Measurements from ENCODE around the gene CNN2.

The CNN2 gene

DNA sequence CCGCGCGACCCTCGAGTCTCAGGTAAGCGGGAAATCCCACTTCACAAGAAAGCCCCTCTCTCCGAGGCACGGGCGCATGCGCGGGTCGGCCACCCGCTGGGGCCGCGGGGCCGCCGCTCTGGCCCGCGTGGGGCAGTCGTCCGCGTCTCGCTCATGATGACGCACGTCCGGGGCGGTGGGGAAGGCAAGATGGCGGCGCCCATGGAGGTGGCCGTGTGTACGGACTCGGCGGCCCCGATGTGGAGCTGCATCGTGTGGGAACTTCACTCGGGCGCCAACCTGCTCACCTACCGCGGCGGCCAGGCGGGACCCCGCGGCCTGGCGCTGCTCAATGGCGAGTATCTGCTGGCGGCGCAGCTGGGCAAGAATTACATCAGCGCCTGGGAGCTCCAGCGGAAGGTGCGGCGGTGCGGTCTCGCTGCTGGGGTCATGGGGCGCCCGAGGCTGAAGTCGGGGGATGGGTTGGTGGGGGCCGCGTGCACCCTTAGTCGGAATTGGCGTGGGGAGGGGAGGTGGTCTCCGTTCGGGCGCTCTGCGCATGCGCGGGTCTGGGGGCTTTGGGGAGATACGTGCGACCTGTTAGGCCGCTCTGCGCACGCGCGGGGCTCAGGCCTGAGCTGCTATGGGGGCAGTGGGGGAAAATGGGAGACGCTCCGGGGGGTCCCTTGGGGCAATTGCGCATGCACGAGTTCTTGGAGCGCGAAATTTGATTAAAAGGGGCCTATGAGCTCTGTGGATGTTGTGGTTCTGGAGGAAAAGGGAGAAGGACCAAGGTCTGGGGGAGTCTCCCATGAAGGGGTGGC, 42.0 kb upstream of the CNN2 start, which contains the start of gene WDR18:
Gene WDR18 (plus strand): TSS at position 181 of the 803 bp plus-strand sequence. CDS start 9 bp downstream, at position 190.
- in situ Hi-C loops (cut with HindIII; ENCODE audit: low sequenced_read_pairs): no loop called here
- DNase-seq (ENCODE audit: low read depth, low spot score): peak; percentile 83
- TF ChIP-seq, protein P1, sequence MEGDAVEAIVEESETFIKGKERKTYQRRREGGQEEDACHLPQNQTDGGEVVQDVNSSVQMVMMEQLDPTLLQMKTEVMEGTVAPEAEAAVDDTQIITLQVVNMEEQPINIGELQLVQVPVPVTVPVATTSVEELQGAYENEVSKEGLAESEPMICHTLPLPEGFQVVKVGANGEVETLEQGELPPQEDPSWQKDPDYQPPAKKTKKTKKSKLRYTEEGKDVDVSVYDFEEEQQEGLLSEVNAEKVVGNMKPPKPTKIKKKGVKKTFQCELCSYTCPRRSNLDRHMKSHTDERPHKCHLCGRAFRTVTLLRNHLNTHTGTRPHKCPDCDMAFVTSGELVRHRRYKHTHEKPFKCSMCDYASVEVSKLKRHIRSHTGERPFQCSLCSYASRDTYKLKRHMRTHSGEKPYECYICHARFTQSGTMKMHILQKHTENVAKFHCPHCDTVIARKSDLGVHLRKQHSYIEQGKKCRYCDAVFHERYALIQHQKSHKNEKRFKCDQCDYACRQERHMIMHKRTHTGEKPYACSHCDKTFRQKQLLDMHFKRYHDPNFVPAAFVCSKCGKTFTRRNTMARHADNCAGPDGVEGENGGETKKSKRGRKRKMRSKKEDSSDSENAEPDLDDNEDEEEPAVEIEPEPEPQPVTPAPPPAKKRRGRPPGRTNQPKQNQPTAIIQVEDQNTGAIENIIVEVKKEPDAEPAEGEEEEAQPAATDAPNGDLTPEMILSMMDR (IDR thresholded peaks at IDR 0.05; ENCODE audit: low read depth, low read length): no peak
- peak within 1 kb of the TSS; percentile 99 for H3K4me3 ChIP-seq (ENCODE audit: low read depth, low read length)

DNA sequence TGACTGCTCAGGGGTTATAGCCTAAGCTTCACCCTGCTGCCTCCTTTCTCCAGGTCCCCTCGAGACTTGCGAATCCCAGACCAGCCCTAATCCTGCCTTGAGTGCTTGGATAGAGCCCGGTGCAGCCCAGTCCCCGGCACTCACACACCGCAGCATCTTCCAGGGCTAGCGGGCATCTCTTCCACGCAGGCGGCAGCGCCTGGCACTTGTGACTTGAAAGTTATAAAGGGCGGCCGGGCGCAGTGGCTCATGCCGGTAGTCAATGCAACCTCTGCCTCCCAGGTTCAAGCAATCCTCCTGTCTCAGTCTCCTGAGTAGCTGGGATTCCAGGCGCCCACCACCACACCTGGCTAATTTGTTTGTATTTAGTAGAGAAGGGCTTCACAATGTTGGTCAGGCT, 40.3 kb upstream of the CNN2 start:
- DNase-seq (ENCODE audit: low read depth, low spot score): no peak
- in situ Hi-C loops (cut with HindIII; ENCODE audit: low sequenced_read_pairs): no loop called here
- TF ChIP-seq, protein P1 (IDR thresholded peaks at IDR 0.05; ENCODE audit: low read depth, low read length): no peak
- no peak overlapping the region for H3K4me3 ChIP-seq (ENCODE audit: low read depth, low read length)

DNA sequence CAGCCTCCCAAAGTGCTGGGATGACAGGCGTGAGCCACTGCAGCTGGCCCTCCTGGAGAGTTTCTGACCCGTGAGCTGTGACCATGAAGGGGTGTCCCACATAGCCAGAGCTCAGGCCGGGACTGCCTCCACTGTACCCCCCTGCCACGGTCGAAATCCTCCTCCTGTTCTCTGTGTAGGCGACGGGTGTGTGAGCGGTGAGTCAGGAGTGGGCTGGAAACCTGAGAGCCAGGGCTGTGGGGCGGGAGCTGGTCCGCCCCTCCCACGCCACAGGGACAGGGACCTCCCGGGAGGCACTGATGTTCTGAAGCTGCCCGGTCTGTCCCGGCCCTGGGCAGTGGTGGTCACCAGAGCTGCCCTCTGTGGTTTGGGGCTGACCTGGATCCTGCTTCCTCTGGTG, 38.3 kb upstream of the CNN2 start:
- TF ChIP-seq, protein P1 (IDR thresholded peaks at IDR 0.05; ENCODE audit: low read depth, low read length): no peak
- in situ Hi-C loops (cut with HindIII; ENCODE audit: low sequenced_read_pairs): no loop called here
- no peak overlapping the region for H3K4me3 ChIP-seq (ENCODE audit: low read depth, low read length)
- no peak for DNase-seq (ENCODE audit: low read depth, low spot score)

DNA sequence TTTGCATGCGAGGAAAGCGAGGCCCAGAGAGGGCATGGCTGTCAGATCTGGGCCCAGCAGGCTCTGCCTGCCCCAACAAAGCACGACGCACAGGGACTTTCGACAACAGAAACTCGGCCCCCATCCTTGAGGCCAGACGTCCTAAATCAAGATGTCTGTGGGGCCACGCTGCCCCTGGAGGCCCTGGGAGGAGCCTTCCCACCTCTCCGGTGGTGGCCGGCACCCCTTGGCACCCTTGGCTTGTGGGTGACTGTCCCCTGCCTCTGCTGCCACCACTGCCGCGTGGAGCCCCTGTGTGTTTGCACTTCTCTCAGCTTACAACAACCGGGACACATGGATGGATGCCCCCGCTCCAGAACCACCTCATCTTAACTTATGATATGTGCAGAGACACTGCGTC, 37.9 kb upstream of the CNN2 start:
- no peak for DNase-seq (ENCODE audit: low read depth, low spot score)
- in situ Hi-C loops (cut with HindIII; ENCODE audit: low sequenced_read_pairs): no loop called here
- TF ChIP-seq, protein P1 (IDR thresholded peaks at IDR 0.05; ENCODE audit: low read depth, low read length): no peak
- H3K4me3 ChIP-seq (ENCODE audit: low read depth, low read length): no peak overlapping the region

DNA sequence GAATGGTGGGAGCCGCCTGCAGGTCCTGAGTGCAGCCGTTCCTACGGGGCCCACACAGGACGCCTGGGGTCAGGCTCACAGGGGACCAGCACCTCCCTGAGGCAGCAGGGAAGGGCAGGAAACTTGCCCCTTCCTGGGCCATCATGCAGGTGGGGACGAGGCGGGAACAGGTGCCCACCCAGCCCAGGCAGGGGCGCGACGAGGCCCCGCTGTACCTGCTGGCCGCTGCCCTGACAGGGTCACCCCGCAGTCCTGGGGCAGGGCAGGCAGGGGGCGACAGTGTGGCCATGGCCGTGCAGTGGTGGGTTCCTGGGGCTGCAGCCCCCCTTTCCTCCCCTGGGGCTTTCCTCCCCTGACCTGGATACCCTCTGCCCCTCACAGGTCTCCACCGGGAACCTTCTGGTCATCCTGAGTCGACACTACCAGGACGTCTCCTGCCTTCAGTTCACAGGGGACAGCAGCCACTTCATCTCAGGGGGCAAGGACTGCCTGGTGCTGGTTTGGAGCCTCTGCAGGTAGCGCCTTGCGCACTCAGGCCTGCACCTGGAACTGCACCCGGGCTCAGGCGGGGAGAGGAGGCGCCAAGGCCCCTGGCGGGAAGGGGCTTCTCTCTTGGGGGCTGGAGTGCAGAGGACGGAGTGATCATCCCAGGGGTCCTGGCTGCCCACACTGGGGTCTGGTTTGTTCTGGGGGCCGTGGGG, 36.9 kb upstream of the CNN2 start:
- DNase-seq (ENCODE audit: low read depth, low spot score): no peak
- in situ Hi-C loops (cut with HindIII; ENCODE audit: low sequenced_read_pairs): no loop called here
- H3K4me3 ChIP-seq (ENCODE audit: low read depth, low read length): no peak overlapping the region
- TF ChIP-seq, protein P1 (IDR thresholded peaks at IDR 0.05; ENCODE audit: low read depth, low read length): peak; percentile 44

DNA sequence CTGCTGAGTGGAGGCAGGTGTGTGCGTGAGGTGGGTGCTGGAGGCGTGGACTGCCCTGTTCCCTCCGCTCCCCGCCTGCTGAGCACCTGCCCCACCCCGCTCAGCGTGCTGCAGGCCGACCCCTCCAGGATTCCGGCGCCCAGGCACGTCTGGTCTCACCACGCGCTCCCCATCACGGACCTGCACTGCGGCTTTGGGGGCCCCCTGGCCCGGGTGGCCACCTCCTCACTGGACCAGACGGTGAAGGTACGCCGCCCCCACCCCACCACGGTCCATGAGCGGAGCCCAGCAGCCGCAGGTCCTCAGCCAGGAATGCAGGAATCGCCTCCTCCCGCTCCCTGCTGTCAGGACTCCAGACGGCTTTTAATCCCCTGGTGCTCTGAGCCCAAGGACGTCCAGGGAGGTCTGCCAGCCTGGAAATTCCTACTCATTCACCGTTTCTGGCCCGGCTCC, 36.3 kb upstream of the CNN2 start:
- in situ Hi-C loops (cut with HindIII; ENCODE audit: low sequenced_read_pairs): no loop called here
- TF ChIP-seq, protein P1 (IDR thresholded peaks at IDR 0.05; ENCODE audit: low read depth, low read length): no peak
- no peak overlapping the region for H3K4me3 ChIP-seq (ENCODE audit: low read depth, low read length)
- DNase-seq (ENCODE audit: low read depth, low spot score): no peak
